Smooth muscle cell (in vitro differentiated cells): ENCODE results near the gene ARHGAP21. TPM values are rescaled to one million over a fixed set of nuclear protein-coding genes. Genes with fewer than 3 reads are reported as not detected.
A peak's percentile ranks its signal among the peaks of the same experiment; 100 is the strongest.

Experiments
- DNase-seq: peaks from one replicate; lab custom pipeline; 2025; ENCODE audit not compliant: unreplicated experiment; lab: John Stamatoyannopoulos, UW
- H2AFZ ChIP-seq: fragments of 200-600 bp; sonication (generic); 2 replicates; pipeline ENCODE4 v1.6.0; 2016; ENCODE audit warnings: antibody characterized with exemption, low read depth, mild to moderate bottlenecking
- H3F3A ChIP-seq: fragments of 200-600 bp; sonication (generic); 2 replicates; pipeline ENCODE4 v1.6.0; 2017; ENCODE audit warnings: antibody characterized with exemption, low read depth
- H3K27ac ChIP-seq: fragments of 200-600 bp; sonication (generic); 2 replicates; pipeline ENCODE4 v1.5.1; 2016; ENCODE audit warnings: low read depth, mild to moderate bottlenecking
- H3K27me3 ChIP-seq: fragments of 200-600 bp; sonication (generic); 2 replicates; pipeline ENCODE4 v1.6.1; 2016; ENCODE audit warnings: low read depth, mild to moderate bottlenecking
- H3K36me3 ChIP-seq: fragments of 200-600 bp; sonication (generic); 2 replicates; pipeline ENCODE4 v1.5.1; 2016; ENCODE audit warnings: low read depth
- H3K4me1 ChIP-seq: fragments of 200-600 bp; sonication (generic); 2 replicates; pipeline ENCODE4 v1.5.1; 2016; ENCODE audit warnings: low read depth
- H3K4me2 ChIP-seq: fragments of 200-600 bp; sonication (generic); 2 replicates; pipeline ENCODE4 v1.6.0; 2016; ENCODE audit warnings: mild to moderate bottlenecking
- H3K4me3 ChIP-seq: fragments of 200-600 bp; sonication (generic); 2 replicates; pipeline ENCODE4 v1.5.1; 2016; ENCODE audit warnings: mild to moderate bottlenecking
- H3K79me2 ChIP-seq: fragments of 200-600 bp; sonication (generic); 2 replicates; pipeline ENCODE4 v1.6.0; 2016; ENCODE audit warnings: low read depth, mild to moderate bottlenecking
- H3K9ac ChIP-seq: fragments of 200-600 bp; sonication (generic); 2 replicates; pipeline ENCODE4 v1.6.0; 2016; ENCODE audit warnings: low read depth
- H3K9me3 ChIP-seq: fragments of 200-600 bp; sonication (generic); replicated peaks from 2 replicates; pipeline ENCODE4 v1.5.1; 2016; ENCODE audit warnings: low read depth
- H4K20me1 ChIP-seq: fragments of 200-600 bp; sonication (generic); 2 replicates; pipeline ENCODE4 v1.6.0; 2016; ENCODE audit warnings: low read depth
- WGBS: methylation state at CpG from one replicate; pipeline ENCODE4 v1.1.7; 2016; ENCODE audit warnings: low lambda C conversion rate; 5-methylcytosine and 5-hydroxymethylcytosine counted together
- polyA plus RNA-seq: library from polyadenylated mRNA; unstranded; fragments of >200 nt; fragmentation: Nextera tagmentation; extraction: Ambion mirVana; gene quantifications from 2 replicates; pipeline ENCODE4 v1.2.1, GENCODE V29; 2016
- total RNA-seq: library from RNA; depleted of rRNA; stranded (reverse); fragments of >200 nt; gene quantifications from 2 replicates; pipeline ENCODE4 v1.2.3, GENCODE V29; 2014
- TF ChIP-seq, protein P1 (sequence below): fragments of 200-600 bp; sonication (generic); IDR thresholded peaks from 2 replicates; pipeline ENCODE4 v1.5.1; 2017; ENCODE audit warnings: borderline replicate concordance, mild to moderate bottlenecking, antibody characterized with exemption; ENCODE audit not compliant: insufficient read depth, poor library complexity, severe bottlenecking

The ARHGAP21 gene
- total and polyA plus RNA-seq, 2 experiments from 2014 or later = 8.9 to 59.1 TPM

DNA sequence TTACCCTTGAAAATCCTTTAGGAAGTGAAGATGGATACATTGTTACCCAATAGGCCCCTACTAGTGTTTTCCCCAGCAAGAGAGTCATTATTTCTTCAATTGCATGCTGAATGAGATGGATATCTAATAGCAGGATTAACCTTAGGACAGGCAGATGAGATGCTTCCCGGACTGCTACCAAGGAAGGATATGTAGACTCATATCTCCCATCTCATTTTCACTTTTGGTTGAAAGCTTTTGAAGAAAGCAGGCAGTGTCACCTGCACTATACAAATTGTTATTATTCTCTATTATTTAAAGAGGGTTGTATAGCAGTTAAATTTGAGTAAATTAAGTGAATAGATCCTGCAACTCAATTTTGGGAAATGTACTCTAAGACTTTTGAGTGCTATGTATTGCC lies 17.0 kb upstream of the ARHGAP21 start:
- Histone ChIP-seq H3K4me2 (no peak overlapping the region), H3K27me3 (no peaks in the 10 kb centered on the region), H3K27ac (no peak overlapping the region), H2AFZ (no peak overlapping the region), H3K79me2 (no peaks in the 10 kb centered on the region), H3K36me3 (no peaks in the 10 kb centered on the region), H4K20me1 (no peaks in the 10 kb centered on the region), H3K4me1 (no peaks in the 10 kb centered on the region), H3F3A (no peaks in the 10 kb centered on the region), H3K9me3 (no peaks in the 10 kb centered on the region), H3K4me3 (no peak overlapping the region), H3K9ac (no peak overlapping the region)
- 93% methylated on average over 1 of the region's 1 CpG for WGBS
- TF ChIP-seq, protein P1, sequence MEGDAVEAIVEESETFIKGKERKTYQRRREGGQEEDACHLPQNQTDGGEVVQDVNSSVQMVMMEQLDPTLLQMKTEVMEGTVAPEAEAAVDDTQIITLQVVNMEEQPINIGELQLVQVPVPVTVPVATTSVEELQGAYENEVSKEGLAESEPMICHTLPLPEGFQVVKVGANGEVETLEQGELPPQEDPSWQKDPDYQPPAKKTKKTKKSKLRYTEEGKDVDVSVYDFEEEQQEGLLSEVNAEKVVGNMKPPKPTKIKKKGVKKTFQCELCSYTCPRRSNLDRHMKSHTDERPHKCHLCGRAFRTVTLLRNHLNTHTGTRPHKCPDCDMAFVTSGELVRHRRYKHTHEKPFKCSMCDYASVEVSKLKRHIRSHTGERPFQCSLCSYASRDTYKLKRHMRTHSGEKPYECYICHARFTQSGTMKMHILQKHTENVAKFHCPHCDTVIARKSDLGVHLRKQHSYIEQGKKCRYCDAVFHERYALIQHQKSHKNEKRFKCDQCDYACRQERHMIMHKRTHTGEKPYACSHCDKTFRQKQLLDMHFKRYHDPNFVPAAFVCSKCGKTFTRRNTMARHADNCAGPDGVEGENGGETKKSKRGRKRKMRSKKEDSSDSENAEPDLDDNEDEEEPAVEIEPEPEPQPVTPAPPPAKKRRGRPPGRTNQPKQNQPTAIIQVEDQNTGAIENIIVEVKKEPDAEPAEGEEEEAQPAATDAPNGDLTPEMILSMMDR = no peak
- no peak for DNase-seq

DNA sequence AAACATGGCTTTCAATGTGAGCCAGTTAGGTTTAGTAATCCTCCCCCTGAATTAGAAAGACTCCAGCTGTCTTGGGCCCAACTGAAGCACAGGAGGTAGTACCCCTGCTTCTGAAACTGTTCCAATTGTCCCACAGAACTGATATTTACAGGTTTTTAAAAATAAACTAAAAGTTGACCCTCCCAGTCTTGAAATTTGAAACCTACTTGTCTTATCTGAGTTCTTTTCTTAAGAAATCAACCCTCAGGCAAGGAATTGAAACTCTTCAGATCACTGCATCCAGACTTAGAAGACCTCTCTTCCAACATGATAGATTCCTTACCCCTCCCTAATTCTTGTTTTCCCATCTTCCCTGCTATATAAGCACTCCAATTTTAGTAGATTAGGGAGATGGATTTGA lies 13.3 kb upstream of the ARHGAP21 start:
- Histone ChIP-seq H4K20me1 (no peaks in the 10 kb centered on the region), H3K79me2 (no peaks in the 10 kb centered on the region), H3K4me3 (no peak overlapping the region)

GRCh38 chr10:24731942-24732341 lies 8.3 kb upstream of the ARHGAP21 start:
- Histone ChIP-seq H3K27me3 (no peaks in the 10 kb centered on the region), H3K9me3 (no peaks in the 10 kb centered on the region), H3K27ac (no peak overlapping the region), H4K20me1 (no peaks in the 10 kb centered on the region), H3K79me2 (no peaks in the 10 kb centered on the region), H3K36me3 (no peaks in the 10 kb centered on the region), H3K4me1 (no peaks in the 10 kb centered on the region), H3K4me3 (no peak overlapping the region), H3F3A (no peaks in the 10 kb centered on the region), H3K4me2 (no peak overlapping the region), H2AFZ (no peak overlapping the region), H3K9ac (no peak overlapping the region)
- TF ChIP-seq, protein P1 = no peak
- 95% methylated on average over 1 of the region's 1 CpG for WGBS
- DNase-seq = no peak

More for the DNA sequence above, 13.3 kb upstream of the ARHGAP21 start:
- Histone ChIP-seq H3F3A (no peaks in the 10 kb centered on the region), H3K9me3 (no peaks in the 10 kb centered on the region), H3K36me3 (no peaks in the 10 kb centered on the region), H3K9ac (no peak overlapping the region), H3K4me1 (no peaks in the 10 kb centered on the region), H3K27me3 (no peaks in the 10 kb centered on the region), H3K4me2 (no peak overlapping the region), H2AFZ (no peak overlapping the region), H3K27ac (no peak overlapping the region)
- DNase-seq = no peak
- TF ChIP-seq, protein P1 = no peak

DNA sequence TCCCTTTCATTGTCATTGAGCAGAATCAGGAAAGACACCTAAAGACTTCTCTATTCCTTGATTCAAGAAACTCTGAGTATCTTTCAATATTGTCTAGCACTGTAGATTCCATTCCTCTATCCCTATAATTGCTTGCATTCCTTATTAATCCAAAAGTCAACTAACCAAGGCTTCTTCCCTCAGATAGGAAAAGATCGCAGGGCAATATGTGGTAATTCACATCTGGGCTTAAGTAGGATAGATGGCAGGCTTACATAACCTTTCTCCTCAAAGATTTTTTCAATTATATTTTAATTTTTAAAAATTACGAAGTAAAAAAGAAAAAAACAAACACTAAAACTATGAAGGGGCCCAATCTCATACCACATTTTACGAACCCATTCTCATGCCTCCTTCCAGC lies 7.1 kb upstream of the ARHGAP21 start:
- Histone ChIP-seq H2AFZ (no peak overlapping the region), H3K9me3 (no peaks in the 10 kb centered on the region), H3F3A (no peaks in the 10 kb centered on the region), H3K4me1 (no peaks in the 10 kb centered on the region), H3K4me3 (no peak overlapping the region), H3K27ac (no peak overlapping the region), H4K20me1 (no peaks in the 10 kb centered on the region), H3K27me3 (no peaks in the 10 kb centered on the region), H3K36me3 (no peaks in the 10 kb centered on the region), H3K9ac (no peak overlapping the region), H3K4me2 (peak overlapping the region; percentile 13), H3K79me2 (no peaks in the 10 kb centered on the region)
- no peak for DNase-seq
- WGBS = 69% methylated on average over 3 of the region's 3 CpGs
- TF ChIP-seq, protein P1 = no peak
